Measurements from ENCODE around the gene LGMN.

- no peak for TF ChIP-seq CTCF (optimal IDR thresholded peaks at IDR 0.05 in 1 of 3, IDR thresholded peaks at IDR 0.05 in 1 of 3, conservative IDR thresholded peaks at IDR 0.05 in 1 of 3; ENCODE audit: extremely low read depth in 1 of 3, insufficient read depth in 2 of 3, low read length in 3 of 3)
- no peak for TF ChIP-seq EZH2 (IDR thresholded peaks at IDR 0.05; ENCODE audit: low read length)
These were observed 74.8 kb downstream of the LGMN start for GRCh38 chr14:92673601-92674150.

Data from keratinocyte (primary cell).